Measurements from ENCODE around the gene EPSTI1. TPM values are rescaled to one million over a fixed set of nuclear protein-coding genes. Genes with fewer than 3 reads are reported as not detected.

The EPSTI1 gene
- total RNA-seq, 1 donor from 2014 or later = 96.0 TPM

- DNase-seq (ENCODE audit: low read depth) (no peak), FAIRE-seq (no peak)
- Mint-ChIP-seq H3K9me3 (ENCODE audit: unreplicated experiment) (no peaks in the 10 kb centered on the region), H3K27ac (ENCODE audit: unreplicated experiment) (no peak overlapping the region), H3K4me3 (ENCODE audit: unreplicated experiment) (no peak overlapping the region), H3K4me1 (ENCODE audit: low read depth, unreplicated experiment) (no peaks in the 10 kb centered on the region), H3K36me3 (ENCODE audit: low read depth, unreplicated experiment) (peaks cover 27% of the 10 kb centered on the region), H3K27me3 (ENCODE audit: low read depth, unreplicated experiment) (no peaks in the 10 kb centered on the region)
- no peaks in the 10 kb centered on the region for H3K27me3 ChIP-seq (ENCODE audit: insufficient read depth, low read length)
- H4K20me1 ChIP-seq (ENCODE audit: insufficient read depth, low read length) = no peaks in the 10 kb centered on the region
- H3K9ac ChIP-seq (ENCODE audit: low read length) = no peak overlapping the region
- H3K4me3 ChIP-seq (ENCODE audit: insufficient read depth, low read depth, low read length) = no peak overlapping the region
- H2AFZ ChIP-seq (ENCODE audit: low read depth, low read length) = no peak overlapping the region
- no peak overlapping the region for H3K4me2 ChIP-seq (ENCODE audit: low read length)
- H3K27ac ChIP-seq (ENCODE audit: low read depth, low read length) = no peak overlapping the region
- no peak for TF ChIP-seq CTCF (IDR thresholded peaks at IDR 0.05; ENCODE audit: insufficient read depth, low read depth, low read length)
- no peak for TF ChIP-seq EZH2 (IDR thresholded peaks at IDR 0.05; ENCODE audit: insufficient read depth, low read length)
- peaks cover 3% of the 10 kb centered on the region for H3K9me3 ChIP-seq (ENCODE audit: insufficient read depth, low read depth, low read length)
- no peaks in the 10 kb centered on the region for H3K79me2 ChIP-seq (ENCODE audit: insufficient read depth, low read length)
- H3K36me3 ChIP-seq (ENCODE audit: insufficient read depth, low read length) = no peaks in the 10 kb centered on the region
- H3K4me1 ChIP-seq (ENCODE audit: insufficient read depth, low read length) = no peaks in the 10 kb centered on the region
Measured at GRCh38 chr13:42926043-42926442, 66.0 kb downstream of the EPSTI1 start.

- no peak for TF ChIP-seq EZH2 (IDR thresholded peaks at IDR 0.05; ENCODE audit: insufficient read depth, low read length)
- TF ChIP-seq CTCF (IDR thresholded peaks at IDR 0.05; ENCODE audit: insufficient read depth, low read depth, low read length) = no peak
- DNase-seq (ENCODE audit: low read depth) (no peak), FAIRE-seq (no peak)
- H3K4me2 ChIP-seq (ENCODE audit: low read length) = no peak overlapping the region
- no peaks in the 10 kb centered on the region for H3K36me3 ChIP-seq (ENCODE audit: insufficient read depth, low read length)
- H3K36me3 Mint-ChIP-seq (ENCODE audit: low read depth, unreplicated experiment) = peaks cover 29% of the 10 kb centered on the region
- H3K4me1 ChIP-seq (ENCODE audit: insufficient read depth, low read length) = no peaks in the 10 kb centered on the region
- H3K79me2 ChIP-seq (ENCODE audit: insufficient read depth, low read length) = no peaks in the 10 kb centered on the region
- H3K4me3 Mint-ChIP-seq (ENCODE audit: unreplicated experiment) = no peak overlapping the region
- H3K27me3 ChIP-seq (ENCODE audit: insufficient read depth, low read length) = no peaks in the 10 kb centered on the region
- H3K27me3 Mint-ChIP-seq (ENCODE audit: low read depth, unreplicated experiment) = no peaks in the 10 kb centered on the region
- H3K27ac ChIP-seq (ENCODE audit: low read depth, low read length) = no peak overlapping the region
- H3K9me3 ChIP-seq (ENCODE audit: insufficient read depth, low read depth, low read length) = peaks cover 3% of the 10 kb centered on the region
- H3K9ac ChIP-seq (ENCODE audit: low read length) = no peak overlapping the region
- no peaks in the 10 kb centered on the region for H3K4me1 Mint-ChIP-seq (ENCODE audit: low read depth, unreplicated experiment)
- no peak overlapping the region for H3K4me3 ChIP-seq (ENCODE audit: insufficient read depth, low read depth, low read length)
- no peaks in the 10 kb centered on the region for H4K20me1 ChIP-seq (ENCODE audit: insufficient read depth, low read length)
- H3K27ac Mint-ChIP-seq (ENCODE audit: unreplicated experiment) = no peak overlapping the region
- H3K9me3 Mint-ChIP-seq (ENCODE audit: unreplicated experiment) = no peaks in the 10 kb centered on the region
- no peak overlapping the region for H2AFZ ChIP-seq (ENCODE audit: low read depth, low read length)
Measured at GRCh38 chr13:42925626-42926025, 66.4 kb downstream of the EPSTI1 start.

- H3K4me2 ChIP-seq (ENCODE audit: low read length) = no peak overlapping the region
- no peak overlapping the region for H3K4me3 ChIP-seq (ENCODE audit: insufficient read depth, low read depth, low read length)
- H3K4me3 Mint-ChIP-seq (ENCODE audit: unreplicated experiment) = no peak overlapping the region
Measured at GRCh38 chr13:42924344-42924743, 67.7 kb downstream of the EPSTI1 start.

More at GRCh38 chr13:42924344-42924743, 67.7 kb downstream of the EPSTI1 start:
- peaks cover 33% of the 10 kb centered on the region for H3K36me3 Mint-ChIP-seq (ENCODE audit: low read depth, unreplicated experiment)
- Histone ChIP-seq H3K79me2 (ENCODE audit: insufficient read depth, low read length) (no peaks in the 10 kb centered on the region), H3K27me3 (ENCODE audit: insufficient read depth, low read length) (no peaks in the 10 kb centered on the region), H2AFZ (ENCODE audit: low read depth, low read length) (no peak overlapping the region), H3K9me3 (ENCODE audit: insufficient read depth, low read depth, low read length) (peaks cover 3% of the 10 kb centered on the region), H4K20me1 (ENCODE audit: insufficient read depth, low read length) (no peaks in the 10 kb centered on the region), H3K36me3 (ENCODE audit: insufficient read depth, low read length) (no peaks in the 10 kb centered on the region), H3K27ac (ENCODE audit: low read depth, low read length) (no peak overlapping the region), H3K4me1 (ENCODE audit: insufficient read depth, low read length) (no peaks in the 10 kb centered on the region), H3K9ac (ENCODE audit: low read length) (no peak overlapping the region)
- no peak for DNase-seq (ENCODE audit: low read depth)
- TF ChIP-seq EZH2 (IDR thresholded peaks at IDR 0.05; ENCODE audit: insufficient read depth, low read length) (no peak), CTCF (IDR thresholded peaks at IDR 0.05; ENCODE audit: insufficient read depth, low read depth, low read length) (no peak)
- FAIRE-seq = no peak
- H3K27ac Mint-ChIP-seq (ENCODE audit: unreplicated experiment) = no peak overlapping the region
- H3K9me3 Mint-ChIP-seq (ENCODE audit: unreplicated experiment) = no peaks in the 10 kb centered on the region
- H3K27me3 Mint-ChIP-seq (ENCODE audit: low read depth, unreplicated experiment) = no peaks in the 10 kb centered on the region
- H3K4me1 Mint-ChIP-seq (ENCODE audit: low read depth, unreplicated experiment) = no peaks in the 10 kb centered on the region
